Measurements from ENCODE around the gene FNBP1. TPM values are rescaled to one million over a fixed set of nuclear protein-coding genes. Genes with fewer than 3 reads are reported as not detected.

Gene FNBP1
- total RNA-seq, 1 donor from 2014 or later, result 198 TPM

- intact Hi-C loops (cut with micrococcal nuclease), result no loop called here
Observed at GRCh38 chr9:130049431-130050210, 6.6 kb upstream of the FNBP1 start.

GRCh38 chr9:130045725-130046450 lies 2.9 kb upstream of the FNBP1 start:
- intact Hi-C loops (cut with micrococcal nuclease), result loop anchor here (1.0 kb wide), 1 partner anchor 7 kb away; the partner anchor contains the start of gene GPR107

GRCh38 chr9:130043654-130044623 lies 950 bp upstream of the FNBP1 start:
- intact Hi-C loops (cut with micrococcal nuclease), result loop anchor here (2.0 kb wide), 1 partner anchor 159 kb away; no protein-coding TSS in a partner anchor

- intact Hi-C loops (cut with micrococcal nuclease), result loop anchor here (2.0 kb wide), 1 partner anchor 158 kb away; no protein-coding TSS in a partner anchor
Observed at GRCh38 chr9:130042406-130042884, 544 bp downstream of the FNBP1 start.

GRCh38 chr9:130041648-130042405 lies 1.2 kb downstream of the FNBP1 start:
- intact Hi-C loops (cut with micrococcal nuclease), result loop anchor here (2.0 kb wide), 1 partner anchor 157 kb away; no protein-coding TSS in a partner anchor

GRCh38 chr9:130040984-130041647 lies 1.9 kb downstream of the FNBP1 start:
- intact Hi-C loops (cut with micrococcal nuclease), result no loop called here

- intact Hi-C loops (cut with micrococcal nuclease), result loop anchor here (2.0 kb wide), 2 partner anchors 45 to 77 kb away; no protein-coding TSS in a partner anchor
Observed at GRCh38 chr9:130039528-130040147, 3.4 kb downstream of the FNBP1 start.

GRCh38 chr9:130036099-130036498 lies 6.9 kb downstream of the FNBP1 start:
- intact Hi-C loops (cut with micrococcal nuclease), result no loop called here

GRCh38 chr9:130034570-130034969 lies 8.4 kb downstream of the FNBP1 start:
- intact Hi-C loops (cut with micrococcal nuclease), result no loop called here

- intact Hi-C loops (cut with micrococcal nuclease), result no loop called here
Observed at GRCh38 chr9:130030651-130031127, 12.3 kb downstream of the FNBP1 start.

- intact Hi-C loops (cut with micrococcal nuclease), result no loop called here
Observed at GRCh38 chr9:130029223-130029973, 13.6 kb downstream of the FNBP1 start.

- intact Hi-C loops (cut with micrococcal nuclease), result no loop called here
Observed at GRCh38 chr9:130028493-130029222, 14.3 kb downstream of the FNBP1 start.

GRCh38 chr9:130027533-130028365 lies 15.2 kb downstream of the FNBP1 start:
- intact Hi-C loops (cut with micrococcal nuclease), result no loop called here

- intact Hi-C loops (cut with micrococcal nuclease), result no loop called here
Observed at GRCh38 chr9:130026583-130027340, 16.2 kb downstream of the FNBP1 start.

GRCh38 chr9:130024597-130024994 lies 18.4 kb downstream of the FNBP1 start:
- intact Hi-C loops (cut with micrococcal nuclease), result no loop called here

GRCh38 chr9:130023994-130024596 lies 18.9 kb downstream of the FNBP1 start:
- intact Hi-C loops (cut with micrococcal nuclease), result no loop called here

Measured in T-helper 2 cell treated with Interferon-gamma antibody and Interleukin-4, amounts not matched to agents 100 ng/mL and 5 ng/mL, for 36 hours (primary cell).